Stimulated activated CD8-positive, alpha-beta memory T cell treated with anti-CD3 and anti-CD28 coated beads, Interleukin-7, amount 100 ng/mL, for 48 hours (primary cell): ENCODE data around the gene ANXA2R.
A peak's percentile ranks its signal among the peaks of the same experiment; 100 is the strongest.

Source experiments
- DNase-seq, 2 donors: peaks; one replicate each; pipeline ENCODE4 v3.0.0-alpha.2; 2020; ENCODE audit warnings: low read depth in 1 of 2; ENCODE audit errors: extremely low read depth in 1 of 2

ANXA2R gene

DNA sequence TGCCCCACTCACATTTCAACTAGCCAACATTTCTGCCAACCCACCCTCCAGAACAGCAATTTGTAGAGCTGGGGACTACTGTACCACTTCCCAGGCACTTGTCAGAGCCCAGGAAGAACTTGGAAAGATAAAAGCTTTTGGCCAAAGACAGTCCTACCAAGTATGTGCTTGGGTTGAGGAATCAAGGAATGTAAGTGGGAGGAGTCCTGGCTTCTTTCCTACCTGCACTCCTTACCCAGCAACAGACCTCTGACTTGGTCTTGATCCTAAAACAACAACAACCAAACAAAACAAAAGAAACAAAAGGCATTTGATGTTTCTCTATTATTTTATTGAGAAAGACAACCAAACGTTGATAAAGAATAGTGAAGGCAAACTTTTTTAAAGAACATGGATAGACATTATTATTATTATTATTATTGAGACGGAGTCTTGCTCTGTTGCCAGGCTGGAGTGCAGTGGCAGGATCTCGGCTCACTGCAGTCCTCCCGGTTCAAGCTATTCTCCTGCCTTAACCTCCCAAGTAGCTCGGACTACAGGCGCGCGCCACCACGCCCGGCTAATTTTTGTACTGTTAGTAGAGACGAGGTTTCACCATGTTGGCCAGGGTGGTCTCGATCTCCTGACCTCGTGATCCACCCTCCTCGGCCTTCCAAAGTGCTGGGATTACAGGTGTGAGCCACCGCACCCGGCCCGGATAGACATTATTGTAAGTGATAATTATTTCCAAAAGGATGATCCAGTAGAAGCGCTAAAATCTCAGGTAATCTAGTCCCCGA lies 33.5 kb downstream of the ANXA2R start:
- DNase-seq: no peak

DNA sequence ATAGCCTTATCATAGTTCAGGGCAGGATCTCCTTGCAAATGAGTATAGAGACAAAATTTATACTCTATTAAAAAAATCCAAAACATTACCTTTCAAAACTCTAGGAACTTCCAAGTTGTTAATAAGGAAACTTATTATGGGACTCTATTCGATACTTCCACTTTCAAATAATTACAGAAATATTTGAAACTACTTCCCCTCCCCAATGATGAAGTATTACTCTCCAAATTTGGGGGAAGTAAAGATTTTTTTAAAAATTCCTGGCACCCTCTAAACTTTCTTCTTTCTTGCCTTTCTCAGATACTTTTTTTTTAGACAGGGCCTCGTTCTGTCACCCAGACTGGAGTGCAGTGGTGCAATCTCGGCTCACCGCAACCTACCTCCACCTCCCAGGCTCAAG lies 35.1 kb downstream of the ANXA2R start:
- DNase-seq: no peak

DNA sequence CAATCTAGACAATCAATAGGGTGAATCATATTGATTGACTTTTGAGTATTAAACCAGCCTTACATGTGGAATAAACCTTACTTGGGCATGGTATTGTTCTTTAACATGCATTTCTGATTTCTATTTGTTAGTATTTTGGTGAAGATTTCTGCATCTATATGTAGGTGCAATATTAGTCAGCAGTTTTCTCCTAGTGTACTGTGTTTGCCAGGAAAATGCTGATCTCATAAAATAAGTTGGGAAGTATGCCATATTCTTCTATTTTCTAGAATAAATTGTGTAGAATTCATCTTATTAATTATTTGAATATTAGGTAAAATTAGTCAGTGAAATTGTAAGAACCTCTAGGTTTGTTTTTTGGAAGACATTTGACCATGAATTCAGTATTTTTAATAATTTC lies 38.4 kb downstream of the ANXA2R start:
- DNase-seq: no peak

DNA sequence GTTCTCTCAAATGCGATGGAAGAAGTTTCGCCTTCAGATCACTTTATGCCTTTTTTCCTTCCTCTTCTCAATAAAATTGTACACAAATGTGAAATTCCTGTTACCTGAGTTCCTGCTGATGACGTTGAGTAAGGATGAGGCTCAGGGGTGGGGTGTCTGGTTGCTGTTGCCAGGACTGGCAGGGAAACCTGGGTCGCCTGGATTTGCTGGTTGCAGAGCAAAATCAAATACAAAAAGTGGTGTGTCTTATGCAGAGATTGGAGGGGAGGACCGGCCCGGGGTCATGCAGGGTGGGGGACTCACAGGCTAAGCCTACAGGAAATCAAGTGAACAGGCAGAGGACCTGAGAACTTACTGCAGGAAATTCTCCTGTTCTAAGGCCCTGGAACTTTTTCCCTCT lies 39.2 kb downstream of the ANXA2R start:
- no peak for DNase-seq

DNA sequence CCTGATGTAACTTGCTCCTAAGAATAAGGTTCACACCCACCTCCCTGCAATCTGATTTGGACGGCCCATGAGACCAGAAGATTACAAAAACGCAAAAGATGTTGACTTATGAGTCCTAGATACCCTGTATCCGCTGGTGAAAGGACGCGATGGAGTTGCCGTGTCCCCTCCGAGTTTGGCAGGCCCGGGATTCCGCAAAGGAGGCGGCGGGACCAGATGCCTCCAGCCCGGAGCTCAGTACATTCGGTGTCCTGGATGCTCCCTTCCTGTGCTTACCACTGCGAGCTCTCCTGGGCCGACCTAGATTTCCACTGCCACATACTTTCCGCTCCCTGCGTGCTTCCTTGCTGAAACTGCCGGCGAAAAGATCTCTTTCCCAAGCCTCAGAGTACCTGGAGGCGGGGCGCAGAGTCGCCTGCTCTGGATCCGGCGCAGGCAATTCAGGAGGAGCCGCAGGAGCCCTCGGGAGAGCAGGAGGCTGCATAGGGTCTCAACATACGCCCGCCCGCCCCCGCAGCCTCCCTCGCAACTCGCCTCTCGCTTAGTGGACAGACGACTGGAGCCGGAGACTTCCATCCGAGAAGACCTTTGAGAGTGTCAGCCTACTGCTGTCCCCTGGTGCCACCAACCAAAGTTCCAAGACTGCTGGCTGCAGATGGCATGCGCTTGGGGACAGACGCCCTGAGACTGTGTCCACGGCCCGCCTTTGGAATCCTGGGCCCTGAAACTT lies 39.8 kb downstream of the ANXA2R start:
- DNase-seq: no peak

DNA sequence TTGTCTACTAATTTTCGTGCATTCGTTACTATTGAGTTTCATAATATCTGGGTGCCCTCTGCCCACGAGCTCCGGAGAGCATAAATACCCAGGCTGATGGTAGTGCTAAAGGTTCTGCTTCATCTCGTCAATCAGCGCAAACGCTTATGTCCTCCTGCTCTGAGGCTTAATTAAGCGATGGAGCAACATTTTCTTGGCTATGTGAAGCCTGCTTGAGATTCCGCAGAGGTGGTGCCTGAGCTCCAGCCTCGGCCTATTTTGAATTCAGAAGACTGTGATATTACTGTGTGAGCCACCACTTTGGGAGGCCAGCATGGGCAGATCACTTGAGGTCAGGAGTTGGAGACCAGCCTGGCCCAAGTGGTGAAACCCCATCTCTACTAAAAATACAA lies 44.8 kb downstream of the ANXA2R start:
- no peak for DNase-seq

DNA sequence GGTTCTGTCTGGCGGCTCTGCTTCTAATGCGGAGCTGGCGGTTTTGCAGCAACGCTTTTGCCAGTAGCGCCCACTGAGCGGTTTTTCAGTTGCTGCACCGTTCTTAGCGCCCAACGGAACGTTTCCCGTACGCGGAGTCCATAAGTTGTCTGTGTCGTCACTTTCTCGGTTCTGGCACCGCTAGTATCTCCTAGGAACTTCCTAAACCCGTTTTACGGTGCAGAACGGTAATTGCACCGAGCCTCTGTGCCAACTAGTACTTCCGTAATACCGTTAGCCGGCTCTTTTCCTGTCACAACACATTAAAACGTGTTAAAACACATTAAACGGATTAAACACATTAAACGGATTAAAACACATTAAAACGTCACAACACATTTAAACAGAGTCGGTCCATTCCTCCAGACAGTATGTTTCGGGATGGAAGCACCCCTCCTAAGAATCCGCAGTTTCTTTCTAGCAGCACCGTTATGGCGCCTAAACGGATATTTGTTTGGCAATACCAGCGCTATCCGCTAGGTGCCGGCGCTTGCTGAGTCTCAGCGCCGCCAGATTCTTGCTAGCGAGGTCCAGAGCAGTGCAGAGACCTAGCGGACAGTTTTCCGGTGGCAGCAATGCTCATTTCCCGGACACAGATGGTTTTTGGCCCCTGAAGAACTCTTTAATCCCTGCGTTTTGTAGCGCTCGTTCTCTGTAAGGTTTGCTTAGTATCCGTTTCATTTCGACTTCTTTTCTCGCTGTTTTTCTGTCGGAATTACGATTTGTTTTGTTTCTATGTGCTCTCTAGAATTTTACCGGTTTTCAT lies 45.4 kb downstream of the ANXA2R start:
- DNase-seq: peak; percentile 75 to 76

DNA sequence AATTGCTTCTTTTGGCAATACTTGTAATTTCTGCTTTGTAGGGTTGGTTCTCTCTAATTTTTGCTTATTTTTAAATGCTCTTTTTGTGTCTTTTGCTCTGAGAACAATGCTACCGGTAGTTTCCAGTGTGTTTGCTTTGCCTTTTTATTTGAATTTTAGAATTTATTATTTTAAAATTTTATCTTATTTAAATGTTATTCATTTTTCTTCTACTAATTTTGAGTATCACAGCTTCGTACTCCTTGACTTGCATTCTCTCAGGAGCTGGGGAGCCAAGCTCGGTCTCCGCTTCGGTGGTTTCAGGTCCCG lies 45.9 kb downstream of the ANXA2R start:
- DNase-seq: no peak

DNA sequence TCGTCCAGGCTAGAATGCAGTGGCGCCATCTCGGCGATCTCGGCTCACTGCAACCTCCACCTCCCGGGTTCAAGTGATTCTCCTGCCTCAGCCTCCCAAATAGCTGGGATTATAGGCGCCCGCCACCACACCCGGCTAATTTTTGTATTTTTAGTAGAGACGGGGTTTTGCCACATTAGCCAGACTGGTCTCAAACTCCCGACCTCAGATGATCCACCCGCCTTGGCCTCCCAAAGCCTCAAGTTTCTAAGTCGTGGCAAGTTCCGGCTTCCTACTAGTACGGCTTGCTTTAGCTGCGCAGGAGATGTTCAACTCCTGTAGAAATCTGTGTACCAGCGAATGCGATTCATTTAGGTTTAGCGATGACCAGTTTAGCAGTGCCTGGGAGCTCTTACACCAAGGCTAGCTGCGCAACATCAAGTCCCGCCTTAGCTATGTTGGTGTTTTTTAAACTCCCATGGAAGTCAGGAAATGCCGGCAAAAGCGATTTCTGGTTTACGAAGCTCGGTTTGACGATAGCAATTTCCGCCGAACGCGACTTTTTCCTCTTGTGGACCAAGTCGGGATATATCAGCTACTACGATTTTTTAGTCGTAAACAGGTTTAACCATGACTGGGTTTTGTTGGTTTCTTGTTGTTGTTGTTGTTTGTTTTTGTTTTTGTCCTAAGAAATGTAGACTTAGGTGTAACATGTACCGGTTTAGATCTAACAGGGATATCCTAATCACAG lies 46.4 kb downstream of the ANXA2R start:
- DNase-seq: peak; percentile 23 to 42

DNA sequence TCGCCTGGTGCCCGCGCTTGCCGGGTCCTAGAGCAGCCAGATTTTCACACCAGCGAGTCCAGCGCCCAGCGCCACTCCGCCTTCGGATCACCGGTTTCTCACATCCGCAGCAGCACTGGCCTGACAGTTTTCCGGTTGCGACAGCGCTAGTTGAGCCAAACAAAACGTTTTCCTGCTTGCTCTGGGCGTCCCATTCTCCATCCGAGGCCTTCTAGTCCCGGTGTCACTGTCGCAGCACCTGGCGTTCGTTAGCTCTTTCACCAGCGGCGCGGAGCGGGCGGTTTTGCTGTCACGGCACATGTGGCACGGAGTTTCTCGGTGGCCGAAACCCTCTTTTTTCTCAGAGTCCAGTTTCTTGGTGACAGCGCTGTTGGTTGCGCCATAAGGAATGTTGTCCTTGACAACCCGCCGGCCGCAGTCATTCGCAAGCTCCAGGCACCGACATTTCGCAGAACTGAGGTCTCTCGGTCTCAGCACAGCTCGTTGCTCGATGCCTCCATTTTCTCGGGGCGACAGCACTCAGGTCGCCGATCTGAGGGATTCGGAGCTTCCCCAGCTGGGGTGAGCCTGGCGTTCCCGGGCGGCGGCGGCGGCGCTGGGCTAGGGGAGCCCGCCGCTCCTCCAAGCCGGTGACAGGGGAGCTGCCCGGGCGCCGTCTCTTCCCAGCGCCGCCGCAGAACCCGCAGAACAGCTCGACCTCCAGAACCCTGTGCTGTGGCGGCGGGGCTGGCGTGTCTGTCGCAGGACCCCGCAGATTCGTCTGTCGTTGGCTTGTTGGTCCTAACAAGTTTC lies 47.8 kb downstream of the ANXA2R start:
- DNase-seq: peak in 1 of 2 donors; percentile 68

DNA sequence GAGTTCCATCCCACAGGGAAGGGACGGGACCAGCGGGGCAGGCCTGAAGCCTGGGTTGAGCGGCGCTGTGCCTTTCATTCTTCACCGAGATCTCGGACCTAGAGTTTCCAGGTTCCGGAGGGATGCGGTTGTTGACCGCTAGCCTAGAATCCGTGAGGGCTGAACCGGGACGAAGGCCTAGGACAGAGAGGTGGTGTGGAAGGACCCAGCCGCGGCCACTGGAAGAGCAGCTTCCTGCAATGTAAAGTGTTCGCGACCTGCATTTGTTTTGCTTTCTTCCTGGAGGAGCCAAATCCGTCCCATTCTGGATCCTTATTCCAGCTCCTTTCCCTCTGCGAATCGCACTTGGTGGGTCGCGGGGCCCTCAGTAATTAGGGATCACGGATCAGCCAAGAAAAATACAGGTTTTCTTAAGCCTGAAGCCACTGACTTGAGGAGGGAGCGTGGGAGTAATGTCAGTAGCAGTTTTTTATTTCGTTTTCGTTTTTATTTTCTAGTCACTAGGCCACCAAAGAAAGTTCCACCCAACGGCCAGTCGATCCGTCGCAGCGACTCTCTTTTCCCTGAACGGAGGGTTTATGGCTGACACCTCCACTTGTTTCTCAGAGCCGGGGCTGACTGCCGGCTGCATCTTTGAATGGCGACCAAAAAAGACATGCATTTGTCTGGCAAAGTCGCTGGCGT lies 48.6 kb downstream of the ANXA2R start:
- DNase-seq: peak in 1 of 2 donors; percentile 50

DNA sequence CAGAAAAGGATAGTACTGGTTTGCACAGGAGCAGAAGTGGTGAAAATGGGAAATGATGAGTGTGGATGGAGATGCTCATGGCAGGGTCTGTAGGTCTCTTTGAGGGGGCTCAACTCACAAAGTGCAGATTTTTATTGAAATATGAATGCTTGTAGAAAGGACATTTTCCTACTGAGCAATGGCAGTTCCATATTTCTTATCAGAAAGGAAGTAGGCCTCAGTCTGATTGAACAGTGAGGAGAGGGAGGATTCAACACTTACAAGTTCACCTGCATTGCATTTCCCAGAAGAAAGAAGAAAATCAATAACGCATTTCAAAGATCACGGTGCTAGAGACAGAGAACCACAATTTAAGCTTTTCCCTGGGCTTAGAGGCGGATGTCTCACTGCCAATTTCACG lies 49.2 kb downstream of the ANXA2R start:
- no peak for DNase-seq
